Kidney (tissue), 14 donors: Measurements from ENCODE around the gene PLBD1. TPM values are rescaled to one million over a fixed set of nuclear protein-coding genes. Genes with fewer than 3 reads are reported as not detected.

Source experiments
- DNase-seq, 5 donors: peaks; one replicate each; pipeline ENCODE4 v3.0.0-alpha.2; 2013 to 2020
- FAIRE-seq: peaks from 2 replicates; lab custom pipeline; 2012; peaks lifted over from hg19 to GRCh38; lab: Jason Lieb, UNC
- H3K27ac ChIP-seq, 2 donors: one replicate each; pipeline ENCODE4 v1.7.0; 2013; ENCODE audit warnings: low read depth in 2 of 2, low read length in 2 of 2, inconsistent platforms in 1 of 2
- H3K27me3 ChIP-seq: one replicate; pipeline ENCODE4 v1.7.1; 2013; ENCODE audit warnings: low read length, inconsistent platforms; ENCODE audit not compliant: control insufficient read depth, insufficient read depth
- H3K36me3 ChIP-seq, 3 donors: one replicate each; pipeline versions ENCODE4 v1.7.0 to v1.7.1; 2013; ENCODE audit warnings: low read length in 3 of 3, control low read depth in 1 of 3, inconsistent platforms in 1 of 3; ENCODE audit not compliant: insufficient read depth in 3 of 3, control insufficient read depth in 2 of 3
- H3K4me1 ChIP-seq, 3 donors: one replicate each; pipeline versions ENCODE4 v1.7.0 to v1.7.1; 2013; ENCODE audit warnings: low read length in 3 of 3, inconsistent platforms in 1 of 3, low read depth in 1 of 3; ENCODE audit not compliant: control insufficient read depth in 2 of 3, insufficient read depth in 2 of 3
- H3K4me3 ChIP-seq, 3 donors: one replicate each; pipeline versions ENCODE4 v1.7.0 to v1.8.1; 2013; ENCODE audit warnings: low read length in 3 of 3, control low read depth in 1 of 3, inconsistent platforms in 1 of 3
- H3K9ac ChIP-seq, 3 donors: one replicate each; pipeline versions ENCODE4 v1.7.0 to v1.7.1; 2013; ENCODE audit warnings: low read length in 3 of 3, control low read depth in 1 of 3, inconsistent platforms in 1 of 3
- H3K9me3 ChIP-seq, 3 donors: one replicate each; pipeline versions ENCODE4 v1.7.0 to v1.7.1; 2013; ENCODE audit warnings: low read length in 3 of 3, control low read depth in 1 of 3, inconsistent platforms in 1 of 3; ENCODE audit not compliant: control insufficient read depth in 2 of 3, insufficient read depth in 1 of 3
- CTCF ChIP-seq: IDR thresholded peaks from 3 replicates; pipeline ENCODE4 v1.5.1; 2012; ENCODE audit warnings: mild to moderate bottlenecking, moderate library complexity, borderline replicate concordance; ENCODE audit not compliant: insufficient read depth; ENCODE audit errors: extremely low read depth
- intact Hi-C: fragments of 100-400 bp; cut with DNase I; formaldehyde crosslinking; loops from one replicate; pipeline ENCODE4 v1.11.1; 2022
- polyA plus RNA-seq: library from polyadenylated mRNA; stranded (reverse); fragments of 350-450 nt; fragmentation: Illumina TruSeq; extraction: RNeasy Lipid Tissue Mini Kit (QIAGEN cat#74804); gene quantifications from one replicate; pipeline ENCODE4 v1.2.3, GENCODE V29; 2014; ENCODE audit warnings: low read depth, low replicate concordance; ENCODE audit not compliant: insufficient read depth
- total RNA-seq: library from RNA; stranded (reverse); fragmentation: NEBNext Ultra II Directional; extraction: Animal tissue kit (Norgen Biotek cat#: 25700); gene quantifications from one replicate; pipeline ENCODE4 v1.2.1, GENCODE V29; 2021
- donor health status: control.
- donor health status: control.
- donor health status: control.
- donor health status: control.
- donor health status: control.
- donor health status: DM: yes; HTN: yes; CAD: no.
- donor health status: Normal renal cell carcinoma (clear cell type).

Gene PLBD1
- total and polyA plus RNA-seq, 2 donors from 2014 or later = 28.4 to 28.6 TPM

GRCh38 chr12:14514946-14515345 lies 52.7 kb downstream of the PLBD1 start:
- Histone ChIP-seq H3K36me3 (peaks cover 0 to 3% (median 0%) of the 10 kb centered on the region in 3 donors), H3K9ac (no peak overlapping the region), H3K27ac (no peak overlapping the region), H3K9me3 (no peaks in the 10 kb centered on the region), H3K4me1 (no peaks in the 10 kb centered on the region), H3K27me3 (no peaks in the 10 kb centered on the region), H3K4me3 (no peak overlapping the region)
- no peak for TF ChIP-seq CTCF
- FAIRE-seq (no peak), DNase-seq (no peak)
- intact Hi-C loops = no loop called here

- H3K9ac ChIP-seq = no peak overlapping the region
- peak in 3 of 5 donors; percentile 54 to 93 (median 90) for DNase-seq
- TF ChIP-seq CTCF = peak; percentile 62
- H3K4me3 ChIP-seq = no peak overlapping the region
- intact Hi-C loops = no loop called here
- peak; percentile 86 for FAIRE-seq
- no peaks in the 10 kb centered on the region for H3K27me3 ChIP-seq
- H3K27ac ChIP-seq = no peak overlapping the region
- peaks cover 0 to 3% (median 0%) of the 10 kb centered on the region in 3 donors for H3K36me3 ChIP-seq
- no peaks in the 10 kb centered on the region for H3K9me3 ChIP-seq
- no peaks in the 10 kb centered on the region for H3K4me1 ChIP-seq
These were observed 53.4 kb downstream of the PLBD1 start for GRCh38 chr12:14514154-14514842.

GRCh38 chr12:14510574-14510973 lies 57.1 kb downstream of the PLBD1 start:
- FAIRE-seq (no peak), DNase-seq (no peak)
- H3K36me3 ChIP-seq = peaks cover 0 to 5% (median 2%) of the 10 kb centered on the region in 3 donors
- no peak overlapping the region for H3K27ac ChIP-seq
- no peaks in the 10 kb centered on the region for H3K9me3 ChIP-seq
- H3K27me3 ChIP-seq = no peaks in the 10 kb centered on the region
- intact Hi-C loops = no loop called here
- no peaks in the 10 kb centered on the region for H3K4me1 ChIP-seq
- no peak overlapping the region for H3K9ac ChIP-seq
- no peak overlapping the region for H3K4me3 ChIP-seq
- no peak for TF ChIP-seq CTCF
